HFFc6 (cell line): ENCODE results near the gene MED15. TPM values are rescaled to one million over a fixed set of nuclear protein-coding genes. Genes with fewer than 3 reads are reported as not detected.

ENCODE experiments used
- DNase-seq: peaks from one replicate; pipeline ENCODE4 v3.0.0-alpha.2; 2018
- H3K27ac Mint-ChIP-seq: 2 replicates; pipeline ENCODE4 v1.8.0; 2020; ENCODE audit warnings: mild to moderate bottlenecking, mixed read lengths
- H3K27me3 Mint-ChIP-seq: 2 replicates; pipeline ENCODE4 v1.8.0; 2021; ENCODE audit warnings: mild to moderate bottlenecking, moderate library complexity, mixed read lengths; ENCODE audit not compliant: insufficient read depth
- H3K36me3 Mint-ChIP-seq: 2 replicates; pipeline ENCODE4 v1.8.0; 2021; ENCODE audit warnings: low read depth, mixed read lengths
- H3K4me1 Mint-ChIP-seq: 2 replicates; pipeline ENCODE4 v1.8.0; 2020; ENCODE audit warnings: low read depth, mixed read lengths
- H3K4me3 Mint-ChIP-seq: 2 replicates; pipeline ENCODE4 v1.8.0; 2020; ENCODE audit warnings: mild to moderate bottlenecking, moderate library complexity, mixed read lengths
- H3K9me3 Mint-ChIP-seq: 2 replicates; pipeline ENCODE4 v1.8.0; 2020; ENCODE audit warnings: mild to moderate bottlenecking, mixed read lengths
- CTCF ChIP-seq: fragments of 200-600 bp; sonication (generic); IDR thresholded peaks from 2 replicates; pipeline ENCODE4 v1.5.0; 2021; ENCODE audit warnings: antibody characterized with exemption, mild to moderate bottlenecking
- long read RNA-seq: library from polyadenylated mRNA; unstranded; transcript quantifications from one replicate; pipeline ENCODE4 v2.0.0, GENCODE V29; 2019
- total RNA-seq, 6 experiments: library from RNA; stranded (reverse); fragmentation: NEBNext Ultra II Directional; extraction: Animal tissue kit (Norgen Biotek cat#: 25700); gene quantifications; 2 replicates in 1 of 6; 3 replicates in 5 of 6; pipeline ENCODE4 v1.2.3, GENCODE V29; 2021

MED15 gene
- total RNA-seq = 100 to 1,000 TPM; 128 to 148 (median 136) TPM
- long read RNA-seq, transcript MED15-202 (17 exons, 3,252 nt) = major isoform, 9 of 62 reads
- long read RNA-seq, partial matches to known transcripts = 15 of 62 reads
- long read RNA-seq, other reads (novel, unspliced or antisense) = 32 of 62 reads

GRCh38 chr22:20507253-20508066 lies at the start of gene MED15:
Gene MED15, plus strand, starts transcription at chr22:20507610. Its CDS starts 69 bp downstream, at chr22:20507679.
- peaks cover 33% of the 10 kb centered on the region for H3K36me3 Mint-ChIP-seq
- TF ChIP-seq CTCF = no peak
- H3K4me3 Mint-ChIP-seq = peak within 1 kb of the TSS; percentile 95
- peak within 1 kb of the TSS; percentile 97 for H3K27ac Mint-ChIP-seq
- peaks cover 58% of the 10 kb centered on the region for H3K4me1 Mint-ChIP-seq
- H3K27me3 Mint-ChIP-seq = no peaks in the 10 kb centered on the region; the same call in 1 of the 2 replicates
- peak; percentile 84 for DNase-seq
- no peaks in the 10 kb centered on the region for H3K9me3 Mint-ChIP-seq

GRCh38 chr22:20458530-20459151 lies 48.8 kb upstream of the MED15 start:
- H3K36me3 Mint-ChIP-seq = peaks cover 7% of the 10 kb centered on the region
- H3K27ac Mint-ChIP-seq = no peak overlapping the region; the same call in 1 of the 2 replicates
- peaks cover 1% of the 10 kb centered on the region for H3K27me3 Mint-ChIP-seq
- H3K9me3 Mint-ChIP-seq = no peaks in the 10 kb centered on the region
- no peak for TF ChIP-seq CTCF
- no peak overlapping the region for H3K4me3 Mint-ChIP-seq
- DNase-seq = no peak
- peaks cover 15% of the 10 kb centered on the region for H3K4me1 Mint-ChIP-seq

- Mint-ChIP-seq H3K27me3 (peaks cover 1% of the 10 kb centered on the region), H3K4me3 (no peak overlapping the region), H3K4me1 (peaks cover 15% of the 10 kb centered on the region), H3K27ac (no peak overlapping the region), H3K36me3 (peaks cover 7% of the 10 kb centered on the region), H3K9me3 (no peaks in the 10 kb centered on the region)
- no peak for DNase-seq
- no peak for TF ChIP-seq CTCF
Measured at GRCh38 chr22:20459152-20459542, 48.3 kb upstream of the MED15 start.

- TF ChIP-seq CTCF = no peak
- no peak overlapping the region for H3K27ac Mint-ChIP-seq
Measured at GRCh38 chr22:20459862-20460261, 47.5 kb upstream of the MED15 start.

GRCh38 chr22:20463324-20464095 lies 43.9 kb upstream of the MED15 start:
- Mint-ChIP-seq H3K4me1 (no peaks in the 10 kb centered on the region), H3K27ac (no peak overlapping the region), H3K36me3 (no peaks in the 10 kb centered on the region), H3K9me3 (no peaks in the 10 kb centered on the region), H3K27me3 (no peaks in the 10 kb centered on the region; the same call in 1 of the 2 replicates), H3K4me3 (no peak overlapping the region)
- TF ChIP-seq CTCF = no peak
- no peak for DNase-seq

More at GRCh38 chr22:20459862-20460261, 47.5 kb upstream of the MED15 start:
- Mint-ChIP-seq H3K9me3 (no peaks in the 10 kb centered on the region), H3K4me3 (no peak overlapping the region), H3K36me3 (peaks cover 7% of the 10 kb centered on the region), H3K27me3 (no peaks in the 10 kb centered on the region; the same call in 1 of the 2 replicates), H3K4me1 (peaks cover 15% of the 10 kb centered on the region)
- DNase-seq = no peak
